SK-N-SH (cell line): ENCODE data around the gene PDZD8. TPM values are rescaled to one million over a fixed set of nuclear protein-coding genes. Genes with fewer than 3 reads are reported as not detected.

ENCODE experiments used
- CTCF ChIA-PET: fragments of 300-600, 350-600 bp; formaldehyde crosslinking; extraction: SDS; loops from one replicate; lab custom pipeline; 2021; lab: Yijun Ruan, JAX
- POLR2A ChIA-PET: fragments of 350-600 bp; sonication (Branson Sonifier 250); formaldehyde crosslinking; extraction: SDS; loops from one replicate; lab custom pipeline; 2020; ENCODE audit warnings: antibody characterized with exemption, inconsistent platforms; lab: Yijun Ruan, JAX
- DNase-seq: peaks from one replicate; pipeline ENCODE4 v3.0.0; 2012
- H2AFZ ChIP-seq: fragments of 200-600 bp; sonication (generic); 2 replicates; pipeline ENCODE4 v1.8.1; 2016; ENCODE audit warnings: antibody characterized with exemption, mild to moderate bottlenecking, low read depth
- H3F3A ChIP-seq: fragments of 200-600 bp; sonication (generic); replicated peaks from 2 replicates; pipeline ENCODE3; 2016; ENCODE audit warnings: antibody characterized with exemption, mild to moderate bottlenecking; ENCODE audit not compliant: insufficient read depth
- H3K27ac ChIP-seq, 2 experiments: fragments of 200-500 bp in 1 of 2; fragments of 200-600 bp in 1 of 2; sonication (Bioruptor generic) in 1 of 2; sonication (generic), shearing (Covaris generic) in 1 of 2; 2 replicates each; pipeline versions ENCODE4 v1.5.1 to v1.6.1; 2014 to 2016; ENCODE audit warnings: low read depth in 2 of 2, inconsistent platforms in 1 of 2, low read length in 1 of 2, mild to moderate bottlenecking in 1 of 2, mixed read lengths in 1 of 2
- H3K27me3 ChIP-seq: fragments of 200-600 bp; sonication (generic), shearing (Covaris generic); 2 replicates; pipeline ENCODE4 v1.6.1; 2016; ENCODE audit warnings: mixed run types; ENCODE audit not compliant: insufficient read depth
- H3K36me3 ChIP-seq, 2 experiments: fragments of 200-500 bp in 1 of 2; fragments of 200-600 bp in 1 of 2; sonication (Bioruptor generic) in 1 of 2; sonication (generic) in 1 of 2; replicated peaks in 1 of 2; 2 replicates each; pipeline versions ENCODE3 to v1.5.1; 2014 to 2016; ENCODE audit warnings: low read length in 1 of 2, mild to moderate bottlenecking in 1 of 2; ENCODE audit not compliant: insufficient read depth in 2 of 2, control insufficient read depth in 1 of 2
- H3K4me1 ChIP-seq, 2 experiments: fragments of 200-500 bp in 1 of 2; fragments of 200-600 bp in 1 of 2; sonication (Bioruptor generic) in 1 of 2; sonication (generic), shearing (Covaris generic) in 1 of 2; 2 replicates each; pipeline versions ENCODE4 v1.5.1 to v1.6.1; 2014 to 2016; ENCODE audit warnings: low read depth in 1 of 2, low read length in 1 of 2, mixed run types in 1 of 2; ENCODE audit not compliant: insufficient read depth in 2 of 2, control insufficient read depth in 1 of 2
- H3K4me2 ChIP-seq: fragments of 200-600 bp; sonication (generic), shearing (Covaris generic); 2 replicates; pipeline ENCODE4 v1.6.1; 2017; ENCODE audit warnings: mixed run types
- H3K4me3 ChIP-seq, 2 experiments: fragments of 200-500 bp in 1 of 2; fragments of 200-600 bp in 1 of 2; sonication (Bioruptor generic) in 1 of 2; sonication (generic), shearing (Covaris generic) in 1 of 2; 2 replicates each; pipeline versions ENCODE4 v1.5.1 to v1.8.1; 2014 to 2016; ENCODE audit warnings: low read depth in 2 of 2, inconsistent platforms in 1 of 2, low read length in 1 of 2, mild to moderate bottlenecking in 1 of 2, mixed read lengths in 1 of 2, moderate library complexity in 1 of 2
- H3K79me2 ChIP-seq: fragments of 200-600 bp; sonication (generic); 2 replicates; pipeline ENCODE4 v1.8.1; 2017; ENCODE audit warnings: mild to moderate bottlenecking; ENCODE audit not compliant: insufficient read depth
- H3K9ac ChIP-seq: fragments of 200-600 bp; sonication (generic); 2 replicates; pipeline ENCODE4 v1.6.1; 2017; ENCODE audit warnings: mixed run types
- H3K9me2 ChIP-seq: fragments of 200-600 bp; sonication (generic); 2 replicates; pipeline ENCODE4 v1.6.1; 2017; ENCODE audit warnings: mixed run types
- H3K9me3 ChIP-seq: fragments of 200-600 bp; sonication (generic); 2 replicates; pipeline ENCODE4 v1.6.1; 2017; ENCODE audit warnings: mixed run types, mild to moderate bottlenecking, moderate library complexity
- H4K20me1 ChIP-seq: fragments of 200-600 bp; sonication (generic); 2 replicates; pipeline ENCODE4 v1.6.1; 2017; ENCODE audit warnings: mild to moderate bottlenecking, mixed run types; ENCODE audit not compliant: insufficient read depth
- CTCF ChIP-seq: fragments of 200-600 bp; sonication (generic); IDR thresholded peaks from 2 replicates; pipeline ENCODE4 v1.6.1; 2017; ENCODE audit warnings: antibody characterized with exemption, mild to moderate bottlenecking, moderate library complexity
- GABPA ChIP-seq: IDR thresholded peaks from 2 replicates; pipeline ENCODE4 v1.4.0; 2012; ENCODE audit warnings: low read depth, mild to moderate bottlenecking
- MEF2A ChIP-seq: IDR thresholded peaks from 2 replicates; pipeline ENCODE4 v1.4.0; 2012; ENCODE audit warnings: low read depth, borderline replicate concordance
- MXI1 ChIP-seq: IDR thresholded peaks from 2 replicates; pipeline ENCODE4 v1.6.1; 2012; ENCODE audit warnings: mild to moderate bottlenecking, low read depth, low read length, improper control_type of control experiment
- RAD21 ChIP-seq: IDR thresholded peaks from 2 replicates; pipeline ENCODE4 v1.6.1; 2012; ENCODE audit warnings: mild to moderate bottlenecking, low read length
- SMC3 ChIP-seq: IDR thresholded peaks from 2 replicates; pipeline ENCODE4 v1.6.1; 2012; ENCODE audit warnings: low read depth, low read length, improper control_type of control experiment
- ZBTB33 ChIP-seq: IDR thresholded peaks from 2 replicates; pipeline ENCODE4 v1.4.0; 2012; ENCODE audit warnings: low read depth, borderline replicate concordance
- WGBS: methylation state at CpG from one replicate; pipeline ENCODE4 v1.1.6; 2017; ENCODE audit warnings: low lambda C conversion rate; 5-methylcytosine and 5-hydroxymethylcytosine counted together
- polyA plus RNA-seq, 3 experiments: library from polyadenylated mRNA; depleted of rRNA; stranded (reverse); fragments of >200 nt; gene quantifications; 2 replicates each; pipeline ENCODE4 v1.2.3, GENCODE V29; 2012

PDZD8 gene
- polyA plus RNA-seq, 1 of the 3 experiments (the other 2 are of a cell fraction), result 6.6 TPM

DNA sequence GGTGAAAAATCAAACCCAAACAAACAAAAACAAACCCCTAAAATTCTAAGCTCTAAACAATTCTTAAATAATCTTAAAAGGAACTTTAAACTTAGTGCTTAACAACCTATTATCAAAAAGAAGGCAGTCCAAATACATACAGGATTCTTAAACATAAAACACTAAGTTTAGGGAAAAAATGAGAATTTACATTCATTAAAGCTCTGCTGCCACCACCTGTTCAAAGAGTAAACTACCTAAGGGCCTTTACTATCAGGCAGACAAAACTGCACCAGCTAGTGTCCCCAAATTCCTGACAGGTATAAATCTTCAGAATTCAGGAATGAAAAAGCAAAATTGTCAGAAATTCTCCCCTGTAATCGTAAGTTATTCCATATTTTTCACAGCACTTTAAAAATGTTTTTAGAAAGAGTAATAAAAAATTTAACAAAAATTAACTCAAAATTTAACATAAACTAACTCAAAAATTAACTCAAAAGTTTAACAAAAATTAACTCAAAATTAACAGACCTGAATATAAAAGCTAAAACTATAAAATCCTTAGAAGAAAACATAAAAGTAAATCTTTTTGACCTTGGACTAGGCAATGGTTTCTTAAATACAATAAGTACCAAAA lies 55.1 kb downstream of the PDZD8 start:
- H3K9ac ChIP-seq, result no peak overlapping the region
- H3F3A ChIP-seq, result peaks cover 5% of the 10 kb centered on the region
- peaks cover 6 to 8% of the 10 kb centered on the region in 2 experiments for H3K36me3 ChIP-seq
- no peaks in the 10 kb centered on the region for H3K9me2 ChIP-seq
- DNase-seq, result peak; percentile 23
- no peaks in the 10 kb centered on the region for H3K4me1 ChIP-seq
- H3K9me3 ChIP-seq, result no peaks in the 10 kb centered on the region
- H3K27me3 ChIP-seq, result no peaks in the 10 kb centered on the region
- H3K79me2 ChIP-seq, result peaks cover 14% of the 10 kb centered on the region; the same call in 1 of the 2 replicates
- CTCF ChIA-PET, result interaction anchor here (0.6 to 14.2 kb wide), 50 partner anchors 8 to 693 kb away, joined by 3 to 534 read pairs (median 8); partner anchors contain the start of genes KCNK18 and SLC18A2
- POLR2A ChIA-PET, result interaction anchor here (0.6 to 1.0 kb wide), 2 partner anchors 25 to 103 kb away, joined by 3 to 4 read pairs; no protein-coding TSS in a partner anchor
- TF ChIP-seq MXI1, result no peak
- TF ChIP-seq MEF2A, result no peak
- peak; percentile 72 for TF ChIP-seq CTCF
- TF ChIP-seq SMC3, result peak; percentile 59
- TF ChIP-seq RAD21, result peak; percentile 79
- TF ChIP-seq ZBTB33, result no peak
- peaks cover 16% of the 10 kb centered on the region; the same call in 1 of the 2 replicates for H4K20me1 ChIP-seq
- no peak overlapping the region for H2AFZ ChIP-seq
- 22% methylated on average over 1 of the region's 1 CpG for WGBS
- H3K27ac ChIP-seq, result no peak overlapping the region
- no peak overlapping the region; a peak in 1 of 4 replicates for H3K4me3 ChIP-seq
- H3K4me2 ChIP-seq, result no peak overlapping the region

DNA sequence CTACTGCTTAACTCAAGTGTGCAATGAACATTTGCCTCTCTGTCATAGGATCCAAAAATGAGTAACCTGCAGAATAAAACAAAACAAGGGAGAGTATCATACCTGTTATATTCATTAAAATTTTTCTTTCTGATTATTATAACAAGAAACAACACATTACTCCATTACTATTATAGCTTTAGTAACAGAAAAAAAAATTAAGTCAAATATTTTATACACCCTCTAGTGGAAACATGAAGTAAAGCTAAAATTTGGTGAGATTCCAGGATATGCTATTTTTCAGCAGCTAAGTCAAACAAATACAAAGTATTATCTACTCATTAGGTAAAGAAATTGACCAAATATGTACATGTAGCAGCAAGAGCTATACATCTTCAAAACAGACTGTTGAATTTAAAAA lies 56.3 kb downstream of the PDZD8 start:
- no peak overlapping the region for H3K4me2 ChIP-seq
- no peak overlapping the region for H2AFZ ChIP-seq
- ChIA-PET POLR2A (no interaction called here), CTCF (interaction anchor here (0.9 to 14.2 kb wide), 41 partner anchors 10 to 172 kb away, joined by 3 to 534 read pairs (median 9); partner anchors contain the start of gene SLC18A2)
- H3K79me2 ChIP-seq, result peaks cover 14% of the 10 kb centered on the region; the same call in 1 of the 2 replicates
- H3K27me3 ChIP-seq, result no peaks in the 10 kb centered on the region
- TF ChIP-seq CTCF, result peak; percentile 64
- no peak for TF ChIP-seq GABPA
- H3F3A ChIP-seq, result peaks cover 5% of the 10 kb centered on the region
- no peak overlapping the region for H3K4me3 ChIP-seq
- no peaks in the 10 kb centered on the region for H3K9me2 ChIP-seq
- H3K9me3 ChIP-seq, result no peaks in the 10 kb centered on the region
- H3K9ac ChIP-seq, result no peak overlapping the region
- peaks cover 16% of the 10 kb centered on the region; the same call in 1 of the 2 replicates for H4K20me1 ChIP-seq
- peak; percentile 5 for DNase-seq
- H3K4me1 ChIP-seq, result no peaks in the 10 kb centered on the region
- H3K36me3 ChIP-seq, result peaks cover 9 to 10% of the 10 kb centered on the region in 2 experiments
- no peak overlapping the region for H3K27ac ChIP-seq
